NCI-H1436 (cell line): ENCODE measurements around the gene SPATA45.
A peak's percentile ranks its signal among the peaks of the same experiment; 100 is the strongest.
"Not testable (repeated sequence)": the region's sequence is repeated elsewhere in the genome, so short reads cannot be mapped to it uniquely, and the experiment has no call there.

Source experiments
- DNase-seq: peaks from one replicate; lab custom pipeline; 2025; lab: John Stamatoyannopoulos, UW

The SPATA45 gene

DNA sequence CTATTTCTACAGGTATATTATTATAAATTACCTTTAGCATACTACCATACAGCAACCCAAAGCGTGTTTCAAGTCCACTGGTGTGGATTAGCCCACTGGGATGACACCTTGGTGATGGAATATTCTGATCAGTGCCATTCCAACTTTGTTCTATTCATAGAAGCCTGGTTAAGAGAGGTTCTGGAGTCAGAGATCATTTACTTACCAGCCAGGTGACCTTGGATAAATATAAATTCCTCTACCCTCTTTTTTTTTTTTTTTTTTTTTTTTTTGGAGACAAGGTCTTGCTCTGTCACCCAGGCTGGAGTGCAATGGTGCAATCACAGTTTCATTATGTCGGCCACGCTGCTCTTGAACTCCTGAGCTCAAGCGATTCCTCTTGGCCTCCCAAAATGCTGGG lies at the start of gene SPATA45:
TSS of gene SPATA45 (minus strand) at position 101 of the 400 bp plus-strand sequence. CDS start 11,500 bp downstream, outside the sequence.
- no peak for DNase-seq

DNA sequence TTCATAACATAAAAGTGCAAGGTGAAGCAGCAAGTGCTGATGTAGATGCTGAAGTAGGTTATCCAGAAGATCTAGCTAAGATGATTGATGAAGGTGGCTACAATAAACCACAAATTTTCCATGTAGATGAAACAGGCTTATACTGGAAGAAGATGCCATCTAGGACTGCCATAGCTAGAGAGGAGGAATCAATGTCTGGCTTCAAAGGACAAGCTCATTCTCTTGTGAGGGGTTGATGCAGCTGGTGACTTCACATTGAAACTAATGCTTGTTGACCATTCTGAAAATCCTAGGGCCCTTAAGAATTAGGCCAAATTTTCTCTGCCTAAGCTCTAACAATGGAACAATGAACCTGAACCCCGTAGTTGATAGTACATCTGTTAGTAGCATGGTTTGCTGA lies 44.7 kb upstream of the SPATA45 start:
- no peak for DNase-seq

DNA sequence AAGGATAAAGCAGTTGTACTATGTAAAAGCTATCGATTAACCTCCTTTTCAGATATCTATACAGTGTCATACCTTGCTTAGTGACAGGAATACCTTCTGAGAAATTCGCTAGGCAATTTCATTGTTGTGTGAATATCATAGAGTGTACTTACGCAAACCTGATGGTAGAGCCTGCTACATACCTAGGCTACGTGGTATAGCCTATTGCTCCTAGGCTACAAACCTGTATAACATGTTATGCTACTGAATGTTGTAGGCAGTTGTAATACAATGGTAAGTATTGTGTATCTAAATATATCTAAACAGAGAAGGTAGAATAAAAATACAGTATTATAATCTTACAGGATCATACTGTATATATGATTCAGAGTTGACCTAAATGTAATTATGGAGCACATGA lies 37.1 kb upstream of the SPATA45 start:
- no peak for DNase-seq

DNA sequence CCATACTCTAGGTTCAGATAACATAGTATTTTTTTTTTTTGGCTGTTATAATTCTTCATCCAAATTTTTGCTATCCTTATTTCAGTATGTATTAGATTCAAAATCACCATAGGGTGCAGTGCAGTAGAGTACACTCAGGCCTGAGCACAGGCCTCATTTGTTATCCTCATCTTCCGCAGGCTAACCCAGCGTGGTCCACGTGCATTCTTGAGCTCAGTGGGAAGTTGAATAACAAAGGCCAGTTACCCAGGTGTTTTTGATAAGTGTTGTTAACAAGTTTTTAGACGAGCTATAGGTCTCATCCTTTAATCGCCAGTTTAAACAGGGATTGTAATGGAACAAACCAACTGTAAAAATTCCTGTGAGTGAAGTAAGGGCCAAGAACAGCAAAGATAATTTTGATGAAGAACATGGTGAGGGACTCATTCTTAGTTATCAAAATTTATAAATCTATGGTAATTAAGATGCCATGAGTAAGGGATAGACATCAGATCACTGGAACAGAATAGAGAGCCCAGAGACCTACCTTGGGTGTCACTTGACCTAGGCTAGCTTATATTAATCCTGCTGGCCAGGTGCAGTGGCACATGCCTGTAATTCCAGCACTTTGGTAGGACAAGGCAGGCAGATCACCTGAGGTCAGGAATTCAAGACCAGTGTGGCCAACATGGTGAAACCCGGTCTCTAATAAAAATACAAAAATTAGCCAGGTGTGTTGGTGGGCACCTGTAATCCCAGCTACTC lies 32.7 kb upstream of the SPATA45 start:
- no peak for DNase-seq

DNA sequence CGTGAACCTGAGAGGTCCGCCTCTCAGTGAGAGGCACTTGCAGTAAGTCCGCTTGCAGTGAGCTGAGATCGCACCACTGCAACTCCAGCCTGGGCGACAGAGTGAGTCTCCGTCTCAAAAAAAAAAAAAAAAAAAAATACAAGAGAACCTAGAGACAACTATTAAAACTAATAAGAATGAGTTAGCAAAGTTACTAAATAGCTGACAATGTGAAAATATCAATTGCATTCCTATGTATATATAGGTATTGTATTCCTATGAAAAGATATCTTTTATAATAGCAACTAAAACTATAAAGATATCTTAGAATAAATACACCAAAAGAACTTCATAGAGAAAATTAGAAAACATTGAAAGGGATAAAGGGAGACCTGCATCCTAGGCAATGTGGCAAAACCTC lies 31.0 kb upstream of the SPATA45 start:
- DNase-seq = no peak

DNA sequence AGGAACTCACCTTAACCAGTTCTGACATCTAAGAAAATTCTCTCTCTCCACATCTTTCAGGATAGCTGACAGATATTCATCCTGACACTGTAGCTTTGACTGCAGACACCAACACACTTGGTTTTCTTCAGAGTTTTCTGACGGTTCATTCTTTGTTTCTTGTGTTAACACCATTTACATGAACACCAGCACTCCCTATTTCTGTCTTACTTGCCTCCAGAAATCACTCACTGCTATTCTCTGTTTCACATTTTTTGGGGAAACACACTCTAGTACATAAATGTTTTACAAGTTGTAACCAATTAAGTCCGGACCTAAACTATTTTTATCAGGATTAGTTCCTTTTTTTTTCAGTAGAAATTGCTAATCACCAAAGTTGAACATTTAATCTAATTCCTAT lies 26.1 kb upstream of the SPATA45 start:
- no peak for DNase-seq

DNA sequence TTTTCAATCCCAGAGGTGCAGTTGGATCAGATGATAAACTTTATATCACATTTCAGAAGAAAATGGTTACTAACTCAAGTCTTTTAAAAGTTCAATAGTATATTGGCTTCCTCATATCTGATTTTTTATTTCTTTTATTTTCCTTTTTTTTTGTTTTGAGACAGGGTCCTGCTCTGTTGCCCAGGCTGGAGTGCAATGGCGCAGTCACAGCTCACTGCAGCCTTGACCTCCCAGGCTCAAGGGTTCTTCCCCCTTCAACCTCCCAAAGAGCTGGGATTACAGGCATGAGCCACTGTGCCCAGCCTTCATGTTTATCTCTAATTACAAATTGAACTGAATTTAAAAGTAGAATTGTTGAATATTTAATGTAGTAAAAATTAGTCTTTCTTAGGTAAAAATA lies 24.5 kb upstream of the SPATA45 start:
- DNase-seq = no peak

DNA sequence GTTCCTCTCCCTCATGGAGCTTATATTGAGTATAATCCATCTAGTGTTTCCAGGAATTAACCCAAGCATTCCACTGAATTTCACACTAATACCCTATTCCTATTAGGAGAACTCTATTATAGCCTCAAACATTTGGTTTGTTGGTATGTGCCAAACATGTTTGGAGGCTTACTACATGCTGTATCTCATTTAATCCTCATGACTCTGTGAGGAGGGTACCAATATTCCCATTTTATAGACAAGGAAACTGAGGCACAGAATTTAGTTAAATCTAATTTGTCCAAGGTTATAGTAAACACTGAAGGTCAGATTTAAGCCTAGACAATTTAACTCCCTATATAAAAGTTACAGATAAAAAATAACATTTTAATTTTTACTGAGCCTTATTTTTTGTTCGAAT lies 19.7 kb upstream of the SPATA45 start:
- no peak for DNase-seq

DNA sequence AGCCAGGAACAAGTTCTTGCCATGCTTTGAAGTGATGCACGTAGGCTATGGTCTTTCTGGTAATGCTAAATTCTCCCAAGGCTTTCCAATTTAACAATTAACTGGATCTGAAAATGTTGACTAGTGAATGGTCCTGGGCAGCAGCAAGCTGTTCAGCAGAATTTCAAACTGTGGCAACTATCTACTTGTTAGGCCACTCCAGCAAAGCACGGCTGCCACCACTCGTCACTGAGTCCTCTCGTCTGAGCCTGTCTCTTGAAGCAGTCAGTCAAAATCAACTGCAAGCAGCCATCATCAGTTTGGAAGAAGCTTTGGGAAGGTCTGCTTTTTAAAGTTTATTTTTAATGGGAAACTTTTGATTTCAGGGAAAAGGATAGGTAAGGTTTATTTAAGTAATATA lies 16.8 kb upstream of the SPATA45 start:
- no peak for DNase-seq

DNA sequence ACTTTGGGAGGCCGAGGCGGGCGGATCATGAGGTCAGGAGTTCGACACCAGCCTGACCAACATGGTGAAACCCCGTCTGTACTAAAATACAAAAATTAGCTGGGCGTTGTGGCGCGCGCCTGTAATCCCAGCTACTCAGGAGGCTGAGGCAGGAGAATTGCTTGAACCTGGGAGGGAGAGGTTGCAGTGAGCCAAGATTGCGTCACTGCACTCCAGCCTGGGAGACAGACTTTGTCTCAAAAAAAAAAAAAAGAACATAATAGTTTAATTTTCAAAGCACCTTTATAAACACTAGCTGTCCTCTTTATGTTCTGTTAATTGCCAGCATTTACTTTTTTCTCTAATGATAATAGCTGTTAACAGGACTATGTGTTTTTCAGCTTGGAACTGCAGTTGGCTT lies 15.9 kb upstream of the SPATA45 start:
- DNase-seq = not testable (repeated sequence)

DNA sequence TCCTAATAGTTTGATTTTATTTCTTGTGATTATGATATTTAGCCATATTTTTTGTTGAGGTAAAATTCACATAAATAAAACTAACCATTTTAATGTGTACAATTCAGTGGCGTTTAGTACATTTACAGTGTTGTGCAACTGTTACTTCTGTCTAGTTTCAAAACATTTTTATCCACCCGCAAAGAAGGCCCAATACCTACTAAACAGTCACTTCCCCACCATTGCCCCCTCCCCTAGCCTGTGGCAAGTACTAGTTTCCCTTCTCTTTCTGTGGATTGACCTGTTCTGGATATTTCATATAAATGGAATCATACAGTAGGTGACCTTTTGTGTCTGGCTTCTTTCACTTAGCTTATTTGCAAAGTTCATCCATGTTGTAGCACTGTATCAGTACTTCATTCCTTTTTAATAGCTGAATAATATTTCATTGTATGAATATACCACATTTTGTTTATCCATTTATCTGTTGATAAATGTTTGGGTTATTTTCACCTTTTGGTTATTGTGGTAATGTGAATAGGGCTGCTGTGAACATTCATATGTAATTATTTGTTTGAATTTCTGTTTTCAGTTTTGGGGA lies 14.8 kb upstream of the SPATA45 start:
- DNase-seq = no peak

DNA sequence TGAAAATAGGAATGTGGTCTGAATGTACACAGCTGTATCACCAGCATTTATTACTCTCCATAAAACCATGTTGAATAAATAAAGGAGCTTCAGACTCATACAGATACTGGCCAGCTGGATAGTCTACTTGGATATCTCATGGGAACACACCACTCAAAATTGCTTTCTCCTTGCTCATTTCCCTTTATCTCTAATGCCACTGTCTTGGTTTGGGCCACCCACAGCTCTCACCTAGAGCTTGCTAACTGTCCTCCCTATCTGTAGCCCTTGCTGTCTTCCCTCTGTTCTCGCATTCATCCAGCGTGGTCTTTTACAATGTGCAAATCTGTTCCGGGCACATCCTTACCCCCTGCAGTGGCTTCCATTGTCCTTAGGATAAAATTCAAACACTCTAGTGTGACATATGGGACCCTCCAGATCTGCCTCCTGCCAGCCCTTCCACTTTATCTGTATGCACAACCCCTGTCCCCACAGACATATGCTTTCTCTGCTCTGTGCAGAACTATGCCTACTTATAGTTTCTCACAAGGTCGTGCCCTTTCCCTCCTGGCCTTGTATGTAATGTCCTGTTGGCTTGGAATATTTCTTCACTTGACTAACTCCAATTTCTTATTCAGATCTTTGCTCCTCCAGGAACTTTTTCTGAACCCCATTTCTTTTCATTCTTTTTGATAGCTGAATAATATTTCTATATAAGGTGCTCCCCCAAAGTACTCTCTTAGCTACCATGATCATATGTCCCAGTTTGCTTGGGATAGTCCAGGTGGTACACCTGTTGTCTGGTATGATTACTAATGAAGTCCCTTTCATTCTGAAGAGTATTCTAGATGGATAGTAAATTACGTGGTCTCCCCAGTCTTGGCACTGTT lies 13.5 kb upstream of the SPATA45 start:
- DNase-seq = no peak

DNA sequence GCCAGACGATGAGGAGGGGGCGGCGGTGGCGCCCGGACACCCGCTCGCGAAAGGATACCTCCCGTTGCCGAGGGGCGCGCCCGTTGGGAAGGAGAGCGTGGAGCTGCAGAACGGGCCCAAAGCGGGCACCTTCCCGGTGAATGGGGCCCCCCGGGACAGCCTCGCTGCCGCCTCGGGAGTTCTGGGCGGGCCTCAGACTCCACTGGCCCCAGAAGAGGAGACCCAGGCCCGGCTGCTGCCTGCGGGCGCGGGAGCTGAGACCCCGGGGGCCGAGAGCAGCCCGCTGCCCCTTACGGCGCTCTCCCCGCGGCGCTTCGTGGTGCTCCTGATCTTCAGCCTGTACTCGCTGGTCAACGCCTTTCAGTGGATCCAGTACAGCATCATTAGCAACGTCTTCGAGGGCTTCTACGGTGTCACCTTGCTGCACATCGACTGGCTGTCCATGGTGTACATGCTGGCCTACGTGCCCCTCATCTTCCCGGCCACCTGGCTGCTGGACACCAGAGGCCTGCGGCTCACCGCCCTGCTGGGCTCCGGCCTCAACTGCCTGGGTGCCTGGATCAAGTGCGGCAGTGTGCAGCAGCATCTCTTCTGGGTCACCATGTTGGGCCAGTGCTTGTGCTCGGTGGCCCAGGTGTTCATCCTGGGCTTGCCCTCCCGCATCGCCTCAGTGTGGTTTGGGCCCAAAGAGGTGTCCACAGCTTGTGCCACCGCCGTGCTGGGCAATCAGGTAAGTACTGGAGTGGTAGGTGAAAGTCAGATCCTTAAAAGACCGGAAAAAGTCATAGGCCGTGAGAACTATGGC lies 11.2 kb upstream of the SPATA45 start:
- DNase-seq = no peak

DNA sequence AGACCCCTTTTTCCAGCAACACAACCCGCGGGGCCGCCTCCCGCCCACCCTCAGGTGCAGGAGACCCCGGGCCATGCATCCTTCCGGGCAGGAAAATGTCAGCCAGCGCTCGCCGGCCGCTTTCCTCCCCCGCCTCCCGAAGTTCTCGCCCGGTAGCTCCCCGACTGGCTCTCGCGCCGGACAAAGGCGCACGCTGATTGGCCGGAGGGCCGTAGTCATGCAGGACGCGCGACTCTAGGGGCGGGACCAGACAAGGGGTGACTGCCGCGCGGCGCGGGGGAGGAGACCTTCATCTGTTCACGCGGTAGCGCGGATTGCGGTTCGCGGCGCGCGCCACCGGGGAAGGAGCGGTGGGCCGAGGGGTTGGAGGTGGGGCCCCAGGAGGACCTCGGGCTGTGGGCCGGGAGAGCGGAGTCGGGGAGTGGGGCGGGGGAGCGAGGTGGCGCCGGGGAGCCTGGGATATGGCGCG lies 10.6 kb upstream of the SPATA45 start, which contains the start of gene FLVCR1:
TSS of gene FLVCR1 (plus strand) at position 284 of the 469 bp plus-strand sequence. CDS start at position 462, 178 bp downstream.
- DNase-seq = peak; percentile 97

DNA sequence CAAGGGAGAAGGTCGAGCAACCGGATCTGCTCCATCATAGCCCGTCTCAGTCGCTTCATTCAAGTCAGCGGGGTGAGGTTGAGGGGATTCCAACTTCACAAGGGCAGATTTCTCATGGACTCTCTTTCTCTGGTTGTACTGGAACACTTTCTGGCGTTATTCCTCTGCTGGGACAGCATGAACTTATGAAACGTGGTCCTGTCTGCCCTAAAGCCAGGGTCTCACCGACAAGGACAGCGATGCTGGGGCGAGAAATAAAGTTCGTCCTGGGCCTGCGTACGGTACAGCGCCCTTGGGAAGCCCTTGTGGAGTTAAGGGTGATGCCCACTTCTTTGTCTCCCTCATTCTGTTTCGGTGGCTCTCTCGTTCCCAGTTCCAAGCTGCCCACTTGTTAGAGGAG lies 9.3 kb upstream of the SPATA45 start:
- DNase-seq = no peak

DNA sequence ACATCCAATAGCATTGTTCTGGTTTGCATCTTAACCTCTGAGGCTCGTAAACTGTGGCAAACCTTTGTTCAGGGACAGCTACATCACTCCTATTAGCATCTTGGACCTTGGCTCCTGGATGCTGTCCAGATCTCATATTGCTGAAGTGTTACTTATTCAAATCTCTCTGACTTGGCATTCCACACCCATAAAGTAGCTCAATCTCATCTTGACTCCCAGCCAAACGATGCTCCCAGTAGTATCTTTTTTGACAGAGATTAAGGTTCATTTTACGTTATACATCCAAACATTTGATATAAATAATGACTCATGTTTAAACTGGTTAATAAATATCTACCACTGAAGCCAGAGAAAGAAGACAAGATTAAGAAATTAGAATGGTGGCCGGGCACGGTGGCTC lies 6.2 kb upstream of the SPATA45 start:
- DNase-seq = no peak

DNA sequence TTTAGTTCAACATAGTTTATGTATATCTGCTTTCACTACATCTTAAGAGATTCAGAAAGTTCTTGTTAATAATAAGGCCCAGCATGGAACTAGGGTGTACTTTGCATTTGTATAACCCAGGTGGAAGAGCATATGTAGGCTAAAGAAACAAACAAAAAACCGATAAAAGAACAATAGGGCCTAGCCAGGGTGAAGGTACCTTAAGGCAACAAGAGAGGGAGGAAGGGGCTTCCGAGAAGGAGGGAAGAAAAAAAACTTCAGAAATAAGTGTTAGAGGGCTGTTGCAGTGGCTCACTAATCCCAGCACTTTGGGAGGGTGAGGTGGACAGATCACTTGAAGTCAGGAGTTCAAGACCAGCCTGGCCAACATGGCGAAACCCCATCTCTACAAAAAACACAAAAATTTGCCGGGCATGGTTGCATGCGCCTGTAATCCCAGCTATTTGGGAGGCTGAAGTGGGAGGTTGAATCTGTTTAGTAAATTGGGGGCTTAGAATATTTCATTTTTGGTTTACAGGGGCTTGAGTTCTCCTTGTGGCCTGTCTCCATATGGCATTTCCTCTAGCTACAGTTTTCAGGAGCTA lies 4.7 kb upstream of the SPATA45 start:
- DNase-seq = no peak

DNA sequence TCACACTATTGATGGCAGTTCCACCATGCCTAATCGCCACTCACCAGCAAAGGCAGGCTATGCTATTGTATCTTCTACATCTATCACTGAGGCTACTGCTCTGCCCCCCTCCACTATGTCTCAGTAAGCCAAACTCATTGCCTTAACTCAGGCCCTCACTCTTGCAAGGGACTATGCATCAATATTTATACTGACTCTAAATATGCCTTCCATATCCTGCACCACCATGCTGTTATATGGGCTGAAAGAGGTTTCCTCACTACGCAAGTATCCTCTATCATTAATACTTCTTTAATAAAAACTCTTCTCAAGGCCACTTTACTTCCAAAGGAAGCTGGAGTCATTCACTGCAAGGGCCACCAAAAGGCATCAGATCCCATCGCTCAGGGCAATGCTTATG lies 2.9 kb downstream of the SPATA45 start:
- not testable (repeated sequence) for DNase-seq

DNA sequence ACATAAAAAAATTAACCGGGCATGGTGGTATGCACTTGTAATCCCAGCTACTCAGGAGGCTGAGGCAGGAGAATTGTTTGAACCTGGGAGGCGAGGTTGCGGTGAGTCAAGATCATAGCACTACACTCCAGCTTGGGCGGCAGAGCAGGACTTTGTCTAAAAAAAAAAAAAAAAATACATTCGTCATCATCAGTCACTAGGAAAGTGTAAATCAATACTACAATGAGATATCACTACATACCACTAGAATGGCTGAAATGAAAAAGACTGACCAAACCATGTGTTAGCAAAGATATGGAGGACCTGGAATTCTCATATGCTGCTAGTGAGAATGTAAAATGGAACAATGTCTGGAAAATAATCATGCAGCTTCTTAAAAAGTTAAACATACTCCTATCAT lies 9.3 kb downstream of the SPATA45 start:
- no peak for DNase-seq

DNA sequence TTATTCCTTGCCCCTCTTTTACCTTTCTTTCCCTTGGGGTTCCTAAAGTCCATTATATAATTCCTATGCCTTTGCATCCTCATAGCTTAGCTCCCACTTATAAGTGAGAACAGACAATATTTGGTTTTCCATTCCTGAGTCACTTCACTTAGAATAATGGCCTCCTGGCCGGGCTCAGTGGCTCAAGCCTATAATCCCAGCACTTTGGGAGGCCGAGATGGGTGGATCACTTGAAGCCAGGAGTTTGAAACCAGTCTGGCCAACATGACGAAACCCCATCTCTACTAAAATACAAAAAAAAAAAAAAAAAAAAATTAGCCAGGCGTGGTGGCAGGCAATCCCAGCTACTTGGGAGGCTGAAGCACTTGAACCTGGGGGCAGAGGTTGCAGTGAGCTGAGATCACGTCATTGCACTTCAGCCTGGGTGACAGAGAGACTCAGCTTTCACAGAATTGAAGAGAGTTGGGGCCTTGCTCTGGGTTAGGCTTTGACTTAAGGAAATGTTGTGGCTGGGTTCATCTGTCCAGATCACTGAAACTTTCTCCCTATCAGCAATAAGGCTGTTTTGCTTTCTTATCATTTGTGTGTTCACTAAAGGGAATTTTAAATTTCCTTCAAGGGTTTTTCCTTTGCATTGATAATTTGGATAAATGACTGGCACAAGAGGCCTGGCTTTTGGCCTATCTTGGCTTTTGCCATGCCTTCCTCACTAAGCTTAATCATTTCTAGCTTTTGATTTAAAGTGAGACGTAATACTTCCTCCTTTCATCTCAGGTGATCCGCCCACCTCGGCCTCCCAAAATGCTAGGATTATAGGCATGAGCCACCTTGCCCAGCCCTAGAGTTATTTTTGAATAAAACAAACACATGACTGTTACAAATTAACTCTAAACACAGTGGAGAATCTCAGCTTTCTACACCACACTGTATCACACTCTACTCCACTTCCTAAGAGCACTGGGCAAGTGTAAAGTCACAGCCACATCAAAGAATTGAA lies 13.9 kb downstream of the SPATA45 start:
- DNase-seq = not testable (repeated sequence)
